ENCODE measurements around the gene DSTN.

The DSTN gene

DNA sequence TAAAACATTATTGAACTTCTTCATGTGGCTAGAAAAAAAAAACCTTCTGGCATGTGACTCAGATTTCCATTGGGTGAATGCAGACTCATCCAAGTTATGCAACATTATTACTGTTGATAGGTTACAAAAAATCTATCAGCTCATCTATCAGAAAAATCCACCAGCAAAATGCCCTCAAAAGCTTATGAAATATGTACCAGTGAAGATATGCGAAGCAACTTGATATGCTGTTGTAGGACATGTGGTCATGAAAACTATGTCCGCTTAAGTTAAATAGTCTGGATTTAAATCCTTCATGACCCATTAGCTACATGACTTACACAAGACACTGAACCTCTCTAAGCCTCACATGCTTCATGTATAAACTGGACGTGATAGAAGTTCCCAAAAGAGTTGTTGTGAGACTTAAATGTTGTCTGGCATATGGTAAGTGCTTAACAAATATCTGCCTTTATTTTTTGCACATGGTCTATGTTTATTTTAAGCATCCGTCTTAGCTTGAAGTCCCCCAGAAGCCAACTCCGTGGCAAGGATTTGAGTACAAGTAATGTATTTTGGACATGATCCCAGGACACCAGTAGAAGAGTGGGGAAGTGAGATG lies 26.2 kb upstream of the DSTN start:
- no peaks in the 10 kb centered on the region for H3K4me1 ChIP-seq (ENCODE audit: control insufficient read depth in 1 of 2, insufficient read depth in 1 of 2, low read depth in 1 of 2, low read length in 1 of 2)
- no peaks in the 10 kb centered on the region for H3K36me3 ChIP-seq
- no peak overlapping the region for H3K4me3 ChIP-seq (ENCODE audit: low read depth in 1 of 2, low read length in 1 of 2)
- peaks cover 24% of the 10 kb centered on the region for H3K27me3 ChIP-seq
- H3K9me3 ChIP-seq, result no peaks in the 10 kb centered on the region
- TF ChIP-seq, protein P1, sequence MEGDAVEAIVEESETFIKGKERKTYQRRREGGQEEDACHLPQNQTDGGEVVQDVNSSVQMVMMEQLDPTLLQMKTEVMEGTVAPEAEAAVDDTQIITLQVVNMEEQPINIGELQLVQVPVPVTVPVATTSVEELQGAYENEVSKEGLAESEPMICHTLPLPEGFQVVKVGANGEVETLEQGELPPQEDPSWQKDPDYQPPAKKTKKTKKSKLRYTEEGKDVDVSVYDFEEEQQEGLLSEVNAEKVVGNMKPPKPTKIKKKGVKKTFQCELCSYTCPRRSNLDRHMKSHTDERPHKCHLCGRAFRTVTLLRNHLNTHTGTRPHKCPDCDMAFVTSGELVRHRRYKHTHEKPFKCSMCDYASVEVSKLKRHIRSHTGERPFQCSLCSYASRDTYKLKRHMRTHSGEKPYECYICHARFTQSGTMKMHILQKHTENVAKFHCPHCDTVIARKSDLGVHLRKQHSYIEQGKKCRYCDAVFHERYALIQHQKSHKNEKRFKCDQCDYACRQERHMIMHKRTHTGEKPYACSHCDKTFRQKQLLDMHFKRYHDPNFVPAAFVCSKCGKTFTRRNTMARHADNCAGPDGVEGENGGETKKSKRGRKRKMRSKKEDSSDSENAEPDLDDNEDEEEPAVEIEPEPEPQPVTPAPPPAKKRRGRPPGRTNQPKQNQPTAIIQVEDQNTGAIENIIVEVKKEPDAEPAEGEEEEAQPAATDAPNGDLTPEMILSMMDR (IDR thresholded peaks at IDR 0.05), result no peak
- no peak overlapping the region for H3K27ac ChIP-seq

DNA sequence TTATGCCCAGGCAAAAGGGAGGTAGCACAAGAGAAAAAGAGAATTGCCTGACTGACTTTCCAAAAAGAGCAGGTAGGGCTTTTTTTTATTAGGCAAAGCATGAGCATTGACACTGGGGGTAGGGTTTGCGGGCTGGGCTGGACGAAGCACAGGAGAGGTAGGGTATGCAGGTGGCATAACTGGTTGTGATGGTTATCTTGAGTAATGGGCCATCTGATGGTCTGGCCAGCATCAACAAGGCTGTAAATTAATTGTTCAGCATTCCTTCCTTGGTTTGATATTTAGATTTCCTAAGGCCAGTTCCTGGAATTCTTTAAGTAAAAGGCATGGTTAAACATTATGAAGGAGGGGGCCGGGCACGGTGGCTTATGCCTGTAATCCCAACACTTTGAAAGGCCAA lies 24.7 kb upstream of the DSTN start:
- no peak overlapping the region for H3K27ac ChIP-seq
- H3K4me3 ChIP-seq (ENCODE audit: low read depth in 1 of 2, low read length in 1 of 2), result no peak overlapping the region
- peaks cover 24% of the 10 kb centered on the region for H3K27me3 ChIP-seq
- TF ChIP-seq, protein P1 (IDR thresholded peaks at IDR 0.05), result no peak
- no peaks in the 10 kb centered on the region for H3K36me3 ChIP-seq
- H3K9me3 ChIP-seq, result no peaks in the 10 kb centered on the region
- H3K4me1 ChIP-seq (ENCODE audit: control insufficient read depth in 1 of 2, insufficient read depth in 1 of 2, low read depth in 1 of 2, low read length in 1 of 2), result no peaks in the 10 kb centered on the region

DNA sequence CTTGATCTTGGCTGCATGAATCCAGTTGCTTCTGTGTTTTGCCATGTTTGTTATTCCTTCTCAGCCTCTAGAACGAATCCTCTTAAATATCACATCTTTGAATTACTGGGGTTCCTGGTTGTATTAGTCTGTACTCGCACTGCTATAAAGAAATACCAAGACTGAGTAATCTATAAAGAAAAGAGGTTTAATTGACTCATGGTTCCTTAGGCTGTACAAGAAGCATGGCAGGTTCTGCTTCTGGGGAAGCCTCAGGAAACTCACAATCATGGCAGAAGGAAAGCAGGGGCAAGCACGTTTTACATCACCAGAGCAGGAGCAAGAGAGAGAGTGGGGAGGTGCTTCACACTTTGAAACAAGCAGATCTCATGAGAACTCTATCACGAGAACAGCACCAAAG lies 20.7 kb upstream of the DSTN start:
- no peaks in the 10 kb centered on the region for H3K36me3 ChIP-seq
- H3K9me3 ChIP-seq, result no peaks in the 10 kb centered on the region
- H3K4me1 ChIP-seq (ENCODE audit: control insufficient read depth in 1 of 2, insufficient read depth in 1 of 2, low read depth in 1 of 2, low read length in 1 of 2), result no peaks in the 10 kb centered on the region
- no peak overlapping the region for H3K27ac ChIP-seq
- peaks cover 16% of the 10 kb centered on the region for H3K27me3 ChIP-seq
- TF ChIP-seq, protein P1 (IDR thresholded peaks at IDR 0.05), result no peak
- no peak overlapping the region for H3K4me3 ChIP-seq (ENCODE audit: low read depth in 1 of 2, low read length in 1 of 2)

DNA sequence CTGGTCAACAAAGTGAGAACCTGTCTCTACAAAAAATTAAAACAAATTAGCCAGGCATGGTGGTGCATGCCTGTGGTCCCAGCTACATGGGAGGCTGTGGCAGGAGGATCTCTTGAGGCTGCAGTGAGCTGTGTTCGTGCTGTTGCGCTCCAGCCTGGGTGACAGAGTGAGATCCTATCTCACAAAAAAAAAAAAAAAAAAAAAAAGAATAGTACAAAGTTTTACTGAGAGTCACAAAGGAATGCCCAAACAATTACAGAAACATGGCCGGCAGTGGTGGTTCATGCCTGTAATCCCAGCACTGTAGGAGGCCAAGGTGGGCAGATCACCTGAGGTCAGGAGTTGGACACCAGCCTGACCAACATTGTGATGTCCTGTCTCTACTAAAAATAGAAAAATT lies 14.8 kb upstream of the DSTN start:
- TF ChIP-seq, protein P1 (IDR thresholded peaks at IDR 0.05), result no peak
- no peaks in the 10 kb centered on the region for H3K27me3 ChIP-seq
- no peak overlapping the region for H3K27ac ChIP-seq
- no peaks in the 10 kb centered on the region for H3K4me1 ChIP-seq (ENCODE audit: control insufficient read depth in 1 of 2, insufficient read depth in 1 of 2, low read depth in 1 of 2, low read length in 1 of 2)
- H3K36me3 ChIP-seq, result no peaks in the 10 kb centered on the region
- H3K4me3 ChIP-seq (ENCODE audit: low read depth in 1 of 2, low read length in 1 of 2), result no peak overlapping the region
- H3K9me3 ChIP-seq, result no peaks in the 10 kb centered on the region

DNA sequence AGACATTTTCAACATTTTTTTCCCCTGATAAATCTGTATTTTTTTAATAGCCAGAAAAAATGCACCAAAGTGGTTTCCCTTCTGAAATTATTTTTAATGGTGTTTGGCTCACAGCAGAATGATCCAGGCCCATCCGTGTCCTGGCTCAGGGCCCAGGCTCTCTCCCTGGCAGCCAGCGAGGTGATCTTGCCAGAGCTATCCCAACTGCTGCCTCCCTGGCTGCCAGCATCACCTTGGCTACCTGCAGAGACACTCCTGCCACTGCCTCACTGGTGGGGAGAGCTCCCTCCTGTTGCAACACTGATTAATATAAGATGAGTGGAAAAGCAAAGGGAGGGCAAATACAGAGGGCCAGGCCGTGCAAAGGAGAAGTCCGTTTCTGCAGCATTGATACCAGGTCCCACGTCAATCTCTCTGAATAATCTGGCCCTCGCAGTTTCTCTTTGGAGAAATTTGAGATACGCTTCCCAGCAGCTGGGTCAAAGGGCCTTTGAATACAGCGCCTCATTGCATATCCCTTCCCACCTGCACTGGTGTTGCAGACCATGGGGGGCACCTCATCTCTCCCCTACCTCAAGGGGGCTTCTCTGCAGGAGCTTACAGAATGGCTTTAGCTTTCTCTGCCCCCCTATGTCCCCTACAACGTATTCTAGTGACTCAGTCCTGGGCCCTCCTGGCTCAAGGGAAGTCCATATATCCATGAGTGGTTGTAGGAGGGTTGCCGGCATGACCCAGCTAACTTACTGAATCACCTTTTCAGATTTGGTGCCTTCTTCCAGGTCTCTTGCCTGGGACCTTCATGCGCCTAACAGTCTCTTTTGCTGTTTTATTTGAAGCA lies 12.8 kb upstream of the DSTN start:
- no peaks in the 10 kb centered on the region for H3K36me3 ChIP-seq
- H3K27ac ChIP-seq, result no peak overlapping the region
- H3K9me3 ChIP-seq, result no peaks in the 10 kb centered on the region
- no peak overlapping the region for H3K4me3 ChIP-seq (ENCODE audit: low read depth in 1 of 2, low read length in 1 of 2)
- no peaks in the 10 kb centered on the region for H3K4me1 ChIP-seq (ENCODE audit: control insufficient read depth in 1 of 2, insufficient read depth in 1 of 2, low read depth in 1 of 2, low read length in 1 of 2)
- no peaks in the 10 kb centered on the region for H3K27me3 ChIP-seq
- TF ChIP-seq, protein P1 (IDR thresholded peaks at IDR 0.05), result no peak
